Stimulated activated CD4-positive, alpha-beta T cell treated with anti-CD3 and anti-CD28 coated beads, Interleukin-15, amount 100 ng/mL, for 1 hour (primary cell): ENCODE measurements around the gene INPP5F.
A peak's percentile ranks its signal among the peaks of the same experiment; 100 is the strongest.
"Not testable (repeated sequence)": the region's sequence is repeated elsewhere in the genome, so short reads cannot be mapped to it uniquely, and the experiment has no call there.

Experiments used
- DNase-seq, 2 donors: peaks; one replicate each; pipeline ENCODE4 v3.0.0-alpha.2; 2020; ENCODE audit warnings: low read depth in 1 of 2, low spot score in 1 of 2

INPP5F gene

DNA sequence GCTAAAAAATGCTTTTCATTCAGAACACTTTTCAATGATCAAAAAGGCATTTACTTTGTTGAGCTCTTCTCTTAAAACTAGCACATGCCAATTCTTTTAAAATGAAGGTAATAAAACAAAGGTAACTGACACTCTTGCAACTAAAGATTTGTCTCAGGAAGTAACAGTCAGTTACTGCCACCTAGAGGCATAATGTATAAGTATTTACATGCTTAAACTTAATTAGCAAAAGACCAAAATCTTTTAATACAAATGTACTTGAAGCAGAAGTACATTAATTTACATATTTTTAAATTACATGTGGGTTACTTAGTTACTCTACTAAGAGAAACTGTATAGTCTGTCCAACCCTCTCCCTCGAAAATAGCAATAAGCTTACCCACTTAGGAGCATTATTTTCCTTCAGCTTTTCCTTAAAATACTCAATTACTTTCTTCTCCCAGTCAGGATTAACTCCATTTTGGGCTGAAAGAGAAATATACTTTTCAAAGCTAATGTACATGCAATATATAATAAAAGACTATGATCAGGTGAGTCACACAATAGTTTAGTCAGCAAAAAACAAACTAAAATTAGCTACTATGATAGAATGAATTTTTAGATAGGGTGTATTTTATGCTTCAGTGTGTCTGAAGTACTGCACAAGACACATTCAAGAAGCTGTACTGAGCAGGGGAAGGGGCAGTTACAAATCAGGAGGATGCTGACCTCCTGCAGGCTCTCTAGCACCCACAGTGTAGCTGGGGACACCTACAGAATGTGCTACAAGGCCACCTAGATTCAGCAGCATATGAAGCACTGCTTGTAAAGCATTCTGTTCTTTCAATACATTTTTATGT, 133.8 kb downstream of the INPP5F start:
- DNase-seq: no peak

DNA sequence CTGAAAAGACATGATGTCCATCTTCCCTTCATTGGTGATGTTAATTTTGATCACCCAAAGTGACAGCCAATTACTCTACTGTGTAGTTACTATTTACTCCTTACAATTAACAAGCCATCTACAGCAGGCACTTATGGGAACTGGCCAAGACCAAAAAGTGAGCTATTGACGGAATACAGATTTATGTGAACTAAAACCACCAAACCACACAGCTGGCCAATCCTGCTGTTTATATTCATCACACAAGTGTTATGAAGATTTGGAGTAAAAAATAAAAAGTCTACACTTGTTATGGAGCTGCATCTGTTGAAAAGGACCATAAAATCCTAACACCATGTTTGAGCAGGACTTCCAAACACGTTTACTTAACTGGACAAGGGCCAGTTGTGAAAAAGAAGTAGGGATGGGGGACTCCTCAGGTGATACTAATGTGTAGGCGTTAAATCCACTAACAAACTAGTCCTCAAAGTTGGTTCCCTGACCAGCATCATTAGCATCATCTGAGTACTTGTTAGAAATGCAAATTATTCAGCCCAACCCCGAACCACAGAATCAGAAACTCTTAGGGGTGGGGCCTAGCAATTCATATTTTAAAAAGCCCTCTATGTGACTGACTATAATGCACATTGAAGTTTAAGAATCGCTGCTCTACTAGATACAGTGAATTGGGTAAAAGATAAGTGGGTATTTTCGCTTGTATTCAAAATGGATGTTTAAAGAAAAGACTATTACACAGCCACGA, 135.2 kb downstream of the INPP5F start:
- no peak for DNase-seq

DNA sequence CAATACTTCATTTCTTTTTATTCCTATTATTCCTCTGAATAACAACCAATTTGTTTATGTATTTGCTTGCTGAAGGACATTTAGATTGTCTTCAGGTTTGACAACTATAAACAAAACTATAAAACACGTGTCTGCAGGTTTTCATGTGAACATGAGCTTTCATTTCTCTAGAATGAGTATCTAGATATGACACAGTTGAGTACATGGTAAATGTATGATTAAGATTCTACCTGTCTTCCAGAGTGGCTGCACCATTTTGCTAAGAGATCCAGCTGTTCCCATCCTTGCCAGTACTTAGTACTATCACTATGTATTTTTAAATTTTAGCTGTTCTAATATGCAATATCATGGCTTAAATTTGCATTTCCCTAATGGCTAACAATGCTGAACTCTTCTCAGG, 136.7 kb downstream of the INPP5F start:
- no peak for DNase-seq

DNA sequence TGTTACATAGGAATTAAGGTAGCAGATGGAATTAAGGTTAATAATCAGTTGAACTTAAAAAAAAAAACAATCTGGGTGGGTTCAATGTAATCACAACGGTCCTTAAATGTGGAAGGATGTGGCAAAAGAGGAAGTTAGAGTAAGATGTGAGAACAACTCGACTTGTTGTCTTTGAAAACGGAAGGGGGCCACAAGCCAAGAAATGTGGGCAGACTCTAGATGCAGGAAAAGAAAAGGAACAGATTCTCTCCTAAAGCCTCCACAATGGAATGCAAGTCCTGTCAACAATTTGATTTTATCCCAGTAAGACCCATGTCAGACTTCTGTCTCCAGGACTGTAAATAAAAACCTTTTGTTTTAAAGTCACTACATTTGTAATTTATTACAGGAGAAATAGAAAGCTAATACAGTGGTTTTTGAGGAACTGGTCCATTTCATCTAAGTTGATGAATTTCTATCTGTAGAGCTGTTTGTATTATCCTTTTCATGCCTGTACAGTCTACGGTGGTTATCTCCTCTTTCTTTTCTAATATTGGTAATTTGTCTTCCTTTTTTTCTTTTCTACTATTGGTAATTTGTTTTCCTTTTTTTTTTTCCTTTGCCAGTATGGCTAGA, 138.2 kb downstream of the INPP5F start:
- DNase-seq: no peak

DNA sequence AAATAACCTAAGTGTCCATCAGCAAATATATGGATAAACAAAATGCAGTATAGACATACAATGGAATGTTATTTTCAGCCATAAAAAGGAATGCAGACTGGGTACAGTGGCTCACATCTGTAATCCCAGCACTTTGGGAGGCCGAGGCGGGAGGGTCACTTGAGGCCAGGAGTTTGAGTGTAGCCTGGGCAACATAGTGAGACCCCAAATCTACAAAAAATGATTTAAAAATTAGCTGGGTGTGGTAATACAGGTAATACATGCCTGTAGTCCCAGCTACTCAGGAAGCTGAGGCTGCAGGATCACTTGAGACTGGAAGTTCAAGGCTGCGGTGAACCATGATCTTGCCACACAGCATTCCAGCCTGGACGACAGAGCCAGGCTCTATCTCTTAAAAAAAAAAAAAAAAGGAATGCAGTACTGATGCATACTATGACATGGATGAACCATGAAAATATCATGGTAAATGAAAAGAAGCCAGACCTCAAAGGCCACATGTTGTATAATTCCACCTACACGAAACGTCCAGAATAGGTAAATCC, 139.9 kb downstream of the INPP5F start:
- DNase-seq: no peak

DNA sequence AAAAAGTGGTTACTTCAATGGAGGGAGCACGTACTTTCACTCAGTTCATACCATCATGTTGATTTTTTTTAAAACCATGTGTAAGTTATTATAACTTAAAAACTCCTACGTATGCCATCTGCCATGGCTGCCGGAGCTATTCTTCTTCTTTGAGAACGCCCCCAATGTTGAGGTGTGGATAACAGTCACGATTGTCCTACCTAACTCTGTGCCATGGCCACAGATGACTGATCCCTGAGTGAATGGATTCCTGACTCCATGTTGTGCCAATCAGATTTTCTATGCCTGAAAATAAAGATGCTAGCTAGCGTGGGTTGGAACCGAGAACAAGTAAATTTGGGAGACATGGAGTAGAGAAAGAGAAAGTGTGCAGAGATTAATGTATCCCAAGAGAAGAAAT, 141.5 kb downstream of the INPP5F start:
- DNase-seq: no peak

DNA sequence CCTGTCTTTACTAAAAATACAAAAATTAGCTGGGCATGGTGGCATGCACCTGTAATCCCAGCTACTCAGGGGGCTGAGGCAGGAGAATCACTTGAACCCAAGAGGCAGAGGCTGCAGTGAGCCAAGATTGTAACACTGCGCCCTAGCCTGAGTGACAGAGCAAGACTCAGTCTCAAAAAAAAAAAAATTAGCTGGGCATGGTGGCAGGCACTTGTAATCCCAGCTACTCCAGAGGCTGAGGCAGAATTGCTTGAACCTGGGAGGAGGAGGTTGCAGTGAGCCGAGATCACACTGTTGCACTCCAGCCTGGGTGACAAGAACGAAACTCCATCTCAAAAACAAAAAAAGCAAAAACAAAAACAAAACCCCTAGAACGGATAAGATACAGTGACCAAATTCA, 143.5 kb downstream of the INPP5F start:
- DNase-seq: not testable (repeated sequence)

DNA sequence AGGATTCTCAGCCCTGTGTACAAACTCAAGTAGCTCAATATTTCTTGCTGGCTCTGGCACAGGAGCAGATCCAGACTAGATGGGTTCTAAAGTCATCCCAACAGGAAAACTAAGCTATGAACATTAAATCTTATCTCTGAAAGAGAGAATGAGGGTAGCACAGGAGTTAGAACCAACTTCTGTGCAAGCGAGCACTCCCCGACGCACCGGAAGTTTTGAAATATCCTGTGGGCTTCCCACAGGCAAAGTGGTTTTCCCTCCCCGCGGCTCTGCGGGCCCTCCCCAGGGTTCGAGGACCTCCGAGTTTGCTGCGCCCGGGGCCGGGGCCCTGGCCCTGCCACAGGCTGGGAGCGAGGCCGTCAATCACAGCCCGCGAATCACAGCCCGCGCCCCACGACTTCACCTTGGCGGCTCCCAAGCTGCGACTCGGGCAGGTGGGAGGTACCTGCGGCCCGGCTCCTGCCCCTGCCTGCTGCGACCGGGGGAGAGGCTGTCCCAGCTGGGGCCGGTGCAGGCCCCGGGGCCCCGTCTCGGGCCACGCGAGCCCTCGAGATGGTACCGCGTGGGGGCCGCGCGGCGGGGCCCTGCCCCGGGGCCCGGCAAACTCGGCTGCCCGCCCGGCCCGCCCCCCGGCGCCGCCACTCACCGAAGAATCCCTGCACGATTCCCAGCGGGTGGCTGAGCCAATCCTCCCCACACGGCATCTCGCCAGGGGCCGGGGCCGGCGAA, 146.2 kb downstream of the INPP5F start:
- peak; percentile 18 to 38 for DNase-seq

DNA sequence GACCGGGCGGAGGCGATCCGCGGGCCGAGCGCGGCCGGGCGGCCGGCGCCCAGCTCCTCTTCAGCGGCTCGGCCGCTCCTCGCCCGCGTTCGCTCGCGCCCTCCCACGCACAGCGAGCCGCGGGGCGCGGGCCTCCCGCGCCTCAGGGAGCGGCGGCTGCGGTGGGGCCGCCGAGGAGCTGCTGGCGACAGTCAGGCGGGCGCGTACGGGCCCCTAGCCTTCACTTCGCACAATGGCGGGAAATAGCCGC, 146.7 kb downstream of the INPP5F start, which contains the start of gene MCMBP:
TSS of gene MCMBP (minus strand) at position 234 of the 250 bp plus-strand sequence. CDS start 259 bp downstream, outside the sequence.
- DNase-seq: no peak

DNA sequence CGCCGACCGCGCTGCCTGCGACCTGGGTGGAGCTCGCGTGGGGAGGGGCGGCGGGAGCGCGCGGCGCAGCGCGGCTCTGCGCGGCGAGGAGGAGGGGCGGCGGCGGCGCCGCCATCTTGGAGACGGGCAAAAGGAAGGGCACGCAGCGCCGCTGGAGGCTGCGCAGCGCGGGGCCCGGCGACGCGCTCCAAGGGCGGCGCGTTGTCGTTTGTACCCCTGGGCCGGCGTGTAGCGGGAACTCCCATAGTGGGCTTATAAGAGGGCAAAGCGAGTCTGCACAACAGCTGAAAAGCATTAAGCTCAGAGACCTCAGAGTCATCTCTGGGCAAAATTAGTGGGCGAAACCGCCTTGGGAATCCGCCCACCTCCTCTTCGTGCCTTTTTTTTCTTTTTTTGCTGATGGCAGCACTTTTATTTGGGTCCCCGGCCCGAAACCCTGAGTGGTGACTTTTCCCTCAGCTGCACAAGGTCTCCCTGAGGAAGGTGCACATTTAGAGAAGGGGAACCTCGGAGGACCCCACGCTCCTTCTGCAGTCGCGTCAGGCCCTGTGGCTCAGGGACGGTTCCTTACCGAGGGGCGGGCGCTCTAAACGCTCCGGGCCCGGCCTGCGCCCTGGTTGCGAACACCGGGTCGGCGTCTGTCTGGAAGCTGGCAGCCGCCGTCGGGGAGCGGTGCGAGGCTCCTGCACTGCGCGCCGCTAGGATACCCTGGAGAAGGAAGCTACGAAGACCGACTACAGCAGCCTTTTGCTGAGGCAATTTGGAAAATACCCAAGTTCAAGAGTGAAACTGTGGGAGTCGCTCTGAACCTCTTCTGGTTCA, 147.2 kb downstream of the INPP5F start:
- peak; percentile 79 to 84 for DNase-seq

DNA sequence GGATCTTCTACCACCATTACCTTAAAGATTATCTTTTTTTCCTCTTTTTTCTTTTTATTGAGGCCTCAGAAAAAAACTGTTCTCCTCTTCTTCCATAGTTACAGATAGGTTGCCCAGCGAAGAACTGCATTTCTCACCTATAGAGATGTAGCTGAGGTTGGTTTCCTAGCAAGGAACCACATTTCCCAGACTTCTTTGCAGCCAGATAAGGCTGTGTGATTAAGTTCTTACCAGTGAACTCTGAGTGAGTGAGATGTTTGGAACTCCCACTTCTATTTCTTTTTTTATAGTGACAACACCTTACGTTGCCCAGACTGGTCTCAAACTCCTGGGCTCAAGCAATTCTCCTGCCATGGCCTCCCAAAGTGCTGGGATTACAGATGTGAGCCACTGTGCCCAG, 152.7 kb downstream of the INPP5F start:
- DNase-seq: no peak
